Chondrocyte (in vitro differentiated cells): ENCODE data around the gene ARHGEF7. TPM values are rescaled to one million over a fixed set of nuclear protein-coding genes. Genes with fewer than 3 reads are reported as not detected.

ENCODE experiments used
- DNase-seq: peaks from one replicate; pipeline ENCODE4 v3.0.0; 2021; ENCODE audit warnings: mixed read lengths, low spot score
- H3K27ac Mint-ChIP-seq: one replicate; pipeline ENCODE4 v1.8.0; 2021; ENCODE audit warnings: mild to moderate bottlenecking, moderate library complexity, mixed read lengths; ENCODE audit not compliant: unreplicated experiment
- H3K27me3 Mint-ChIP-seq: 2 replicates; pipeline ENCODE4 v1.8.0; 2021; ENCODE audit warnings: low read depth, mixed read lengths
- H3K36me3 Mint-ChIP-seq: 2 replicates; pipeline ENCODE4 v1.8.0; 2021; ENCODE audit warnings: low read depth, mixed read lengths
- H3K4me1 Mint-ChIP-seq: 2 replicates; pipeline ENCODE4 v1.8.0; 2021; ENCODE audit warnings: low read depth, mild to moderate bottlenecking, mixed read lengths
- H3K4me3 Mint-ChIP-seq: one replicate; pipeline ENCODE4 v1.8.0; 2021; ENCODE audit warnings: mild to moderate bottlenecking, moderate library complexity, mixed read lengths; ENCODE audit not compliant: unreplicated experiment
- H3K9me3 Mint-ChIP-seq: 2 replicates; pipeline ENCODE4 v1.8.0; 2021; ENCODE audit warnings: low read depth, mixed read lengths
- total RNA-seq: library from RNA; stranded (reverse); gene quantifications from 3 replicates; pipeline ENCODE4 v1.2.1, GENCODE V29; 2021
- TF ChIP-seq, protein P1 (sequence below): fragments of 200-600 bp; sonication (generic); IDR thresholded peaks from 2 replicates; pipeline ENCODE4 v1.5.0; 2021; ENCODE audit warnings: antibody characterized with exemption, mild to moderate bottlenecking, moderate library complexity

Gene ARHGEF7
- total RNA-seq, 1 donor from 2014 or later = 137 TPM

DNA sequence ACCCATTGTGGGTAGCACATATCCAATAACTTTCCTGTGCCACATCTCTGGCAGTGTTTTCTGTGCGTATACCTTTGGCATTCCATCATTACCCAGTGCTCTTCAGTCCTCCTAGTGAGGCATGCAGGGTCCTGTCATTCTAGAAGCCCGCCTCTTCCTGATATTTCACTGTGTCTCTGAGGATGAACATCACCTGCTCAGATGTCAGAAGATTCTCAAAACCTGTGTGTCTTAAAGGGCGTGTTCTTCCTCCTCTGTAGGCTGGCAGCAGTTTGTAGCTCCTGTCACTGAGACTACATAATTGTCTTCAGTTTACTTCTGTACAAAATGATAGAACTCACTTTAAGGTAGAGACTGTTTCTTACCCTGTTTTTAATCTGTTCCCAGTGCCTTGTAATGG is 148.5 kb downstream of the ARHGEF7 start:
- DNase-seq = no peak
- Mint-ChIP-seq H3K4me1 (peaks cover 7% of the 10 kb centered on the region), H3K27me3 (no peaks in the 10 kb centered on the region), H3K9me3 (peaks cover 6% of the 10 kb centered on the region), H3K4me3 (no peak overlapping the region), H3K27ac (no peak overlapping the region), H3K36me3 (peaks cover 32% of the 10 kb centered on the region)
- TF ChIP-seq, protein P1, sequence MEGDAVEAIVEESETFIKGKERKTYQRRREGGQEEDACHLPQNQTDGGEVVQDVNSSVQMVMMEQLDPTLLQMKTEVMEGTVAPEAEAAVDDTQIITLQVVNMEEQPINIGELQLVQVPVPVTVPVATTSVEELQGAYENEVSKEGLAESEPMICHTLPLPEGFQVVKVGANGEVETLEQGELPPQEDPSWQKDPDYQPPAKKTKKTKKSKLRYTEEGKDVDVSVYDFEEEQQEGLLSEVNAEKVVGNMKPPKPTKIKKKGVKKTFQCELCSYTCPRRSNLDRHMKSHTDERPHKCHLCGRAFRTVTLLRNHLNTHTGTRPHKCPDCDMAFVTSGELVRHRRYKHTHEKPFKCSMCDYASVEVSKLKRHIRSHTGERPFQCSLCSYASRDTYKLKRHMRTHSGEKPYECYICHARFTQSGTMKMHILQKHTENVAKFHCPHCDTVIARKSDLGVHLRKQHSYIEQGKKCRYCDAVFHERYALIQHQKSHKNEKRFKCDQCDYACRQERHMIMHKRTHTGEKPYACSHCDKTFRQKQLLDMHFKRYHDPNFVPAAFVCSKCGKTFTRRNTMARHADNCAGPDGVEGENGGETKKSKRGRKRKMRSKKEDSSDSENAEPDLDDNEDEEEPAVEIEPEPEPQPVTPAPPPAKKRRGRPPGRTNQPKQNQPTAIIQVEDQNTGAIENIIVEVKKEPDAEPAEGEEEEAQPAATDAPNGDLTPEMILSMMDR = no peak

DNA sequence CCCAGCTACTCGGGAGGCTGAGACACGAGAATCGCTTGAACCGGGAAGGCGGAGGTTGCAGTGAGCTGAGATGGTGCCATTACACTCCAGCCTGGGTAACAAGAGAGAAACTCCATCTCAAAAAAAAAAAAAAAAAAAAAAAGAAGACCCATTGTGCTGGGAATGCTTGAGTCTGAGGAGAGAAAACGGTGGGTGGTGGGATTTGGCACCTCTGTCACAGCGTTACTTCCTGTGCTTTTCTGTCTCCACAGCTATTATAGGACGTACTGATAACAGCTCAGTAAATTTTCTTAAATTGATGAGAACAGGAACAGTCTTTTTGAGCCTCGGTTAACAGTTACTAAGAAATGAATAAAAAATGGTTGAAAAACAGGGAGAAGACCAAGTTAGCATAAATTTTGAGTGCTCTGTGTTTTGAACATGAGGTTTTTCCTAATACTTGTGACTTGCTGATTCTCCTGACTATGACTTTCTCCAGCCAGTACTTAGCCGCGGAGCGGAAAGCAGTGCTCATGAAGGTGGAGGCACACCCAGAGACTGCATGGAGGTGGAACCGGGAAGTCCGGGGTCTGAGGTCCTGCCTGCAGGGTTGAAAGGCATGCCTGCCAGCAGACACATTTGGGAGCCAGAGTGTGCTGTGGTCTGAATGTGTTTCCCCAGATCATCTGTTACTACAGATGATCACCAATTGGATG is 150.0 kb downstream of the ARHGEF7 start:
- no peak for DNase-seq
- peaks cover 24% of the 10 kb centered on the region for H3K36me3 Mint-ChIP-seq
- TF ChIP-seq, protein P1 = no peak
- no peak overlapping the region for H3K27ac Mint-ChIP-seq
- H3K4me3 Mint-ChIP-seq = no peak overlapping the region
- peaks cover under 1% of the 10 kb centered on the region for H3K9me3 Mint-ChIP-seq
- H3K4me1 Mint-ChIP-seq = peaks cover 12% of the 10 kb centered on the region
- H3K27me3 Mint-ChIP-seq = no peaks in the 10 kb centered on the region

DNA sequence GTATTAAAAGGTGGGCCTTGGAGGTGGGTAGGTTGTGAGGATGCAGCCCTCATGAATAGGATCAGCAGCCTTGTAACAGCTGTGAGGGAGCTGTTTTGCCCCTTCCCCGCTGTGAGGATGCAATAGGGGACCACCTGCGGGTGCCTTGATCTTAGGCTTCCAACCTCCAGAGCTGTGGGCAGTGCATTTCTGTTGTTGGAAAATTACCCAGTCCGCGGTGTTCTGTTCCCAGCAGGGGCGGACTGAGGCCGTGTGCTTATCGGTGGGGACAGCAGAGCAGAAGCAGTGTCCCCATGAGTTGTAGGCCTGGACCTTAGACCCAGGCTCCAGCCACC is 150.6 kb downstream of the ARHGEF7 start:
- no peak overlapping the region for H3K27ac Mint-ChIP-seq
- H3K27me3 Mint-ChIP-seq = no peaks in the 10 kb centered on the region
- H3K9me3 Mint-ChIP-seq = no peaks in the 10 kb centered on the region
- DNase-seq = no peak
- TF ChIP-seq, protein P1 = no peak
- peaks cover 17% of the 10 kb centered on the region for H3K4me1 Mint-ChIP-seq
- H3K36me3 Mint-ChIP-seq = peaks cover 24% of the 10 kb centered on the region
- H3K4me3 Mint-ChIP-seq = no peak overlapping the region

DNA sequence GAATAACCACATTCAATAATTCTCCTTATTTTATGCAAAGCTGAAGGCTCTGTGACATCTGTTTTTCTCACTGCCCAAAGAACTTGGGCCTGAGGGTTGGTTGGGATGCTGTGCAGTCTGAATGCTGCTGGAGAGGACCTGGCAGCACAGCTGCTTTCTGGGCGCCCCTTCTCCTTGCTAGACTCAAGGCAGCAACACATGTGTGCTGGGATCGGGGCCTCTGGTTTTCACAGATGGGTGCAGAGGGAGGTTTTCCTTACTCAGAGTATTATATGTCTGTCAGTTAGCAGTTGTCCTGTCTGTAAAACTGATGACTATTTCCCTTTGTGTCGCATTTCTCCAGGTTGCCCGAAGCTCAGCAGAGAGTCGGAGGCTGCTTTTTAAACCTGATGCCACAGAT is 152.1 kb downstream of the ARHGEF7 start:
- Mint-ChIP-seq H3K27me3 (no peaks in the 10 kb centered on the region), H3K27ac (no peak overlapping the region), H3K4me3 (no peak overlapping the region), H3K4me1 (peaks cover 23% of the 10 kb centered on the region), H3K9me3 (no peaks in the 10 kb centered on the region), H3K36me3 (peaks cover 21% of the 10 kb centered on the region)
- DNase-seq = no peak
- TF ChIP-seq, protein P1 = no peak

DNA sequence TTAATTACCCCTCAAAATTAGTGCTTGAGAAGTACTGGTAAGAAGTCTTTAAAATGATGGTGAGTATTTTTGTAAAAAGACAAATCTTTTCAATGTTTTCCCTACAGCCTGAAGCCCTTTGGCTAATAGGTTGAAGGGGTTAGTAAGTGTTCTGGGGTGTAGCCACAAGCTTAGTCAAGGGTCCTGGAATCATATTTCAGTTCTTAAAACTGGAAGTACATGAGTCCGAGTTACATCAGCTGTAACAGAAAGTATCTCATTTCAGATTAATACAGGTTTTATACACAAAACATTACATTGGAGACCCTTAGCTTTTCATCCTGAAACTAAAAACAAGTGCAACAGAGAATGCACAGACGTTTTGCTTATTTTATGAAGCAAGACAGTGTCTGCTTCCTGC is 152.7 kb downstream of the ARHGEF7 start:
- peak overlapping the region; percentile 66 for H3K27ac Mint-ChIP-seq
- H3K4me3 Mint-ChIP-seq = no peak overlapping the region
- TF ChIP-seq, protein P1 = no peak
- peaks cover 23% of the 10 kb centered on the region for H3K4me1 Mint-ChIP-seq
- H3K36me3 Mint-ChIP-seq = peaks cover 19% of the 10 kb centered on the region
- H3K27me3 Mint-ChIP-seq = no peaks in the 10 kb centered on the region
- no peak for DNase-seq
- no peaks in the 10 kb centered on the region for H3K9me3 Mint-ChIP-seq
